HepG2 (cell line): Measurements from ENCODE around the gene ATE1. TPM values are rescaled to one million over a fixed set of nuclear protein-coding genes. Genes with fewer than 3 reads are reported as not detected.

Experiments used
- CTCF ChIP-seq: sonication (generic); formaldehyde crosslinking; IDR thresholded peaks from 2 replicates; pipeline ENCODE4 v1.5.0; 2020; ENCODE audit warnings: mild to moderate bottlenecking, missing genetic modification reagents, moderate library complexity
- HDAC6 ChIP-seq: fragments of 200-600 bp; sonication (generic); IDR thresholded peaks from 2 replicates; pipeline ENCODE4 v1.7.0; 2017; ENCODE audit warnings: mild to moderate bottlenecking, antibody characterized with exemption, low read length, low read depth
- NCOA5 ChIP-seq: sonication (generic); formaldehyde crosslinking; IDR thresholded peaks from 2 replicates; pipeline ENCODE4 v1.4.0; 2020; ENCODE audit warnings: missing genetic modification reagents
- ZBTB44 ChIP-seq: sonication (generic); formaldehyde crosslinking; IDR thresholded peaks from 2 replicates; pipeline ENCODE4 v1.4.0; 2020; ENCODE audit warnings: missing genetic modification reagents
- ZBTB7A ChIP-seq: sonication (generic); formaldehyde crosslinking; IDR thresholded peaks from 2 replicates; pipeline ENCODE4 v1.8.0; 2022; ENCODE audit warnings: mild to moderate bottlenecking, missing genetic modification reagents
- ZKSCAN5 ChIP-seq: sonication (generic); formaldehyde crosslinking; IDR thresholded peaks from 2 replicates; pipeline ENCODE4 v1.5.1; 2020; ENCODE audit warnings: mild to moderate bottlenecking, missing genetic modification reagents
- ZNF367 ChIP-seq: sonication (generic); formaldehyde crosslinking; IDR thresholded peaks from 2 replicates; pipeline ENCODE4 v1.4.0; 2020; ENCODE audit warnings: missing genetic modification reagents, borderline replicate concordance
- polyA plus RNA-seq, 8 experiments: library from polyadenylated mRNA; depleted of rRNA in 3 of 8; stranded (reverse) in 7 of 8; unstranded in 1 of 8; fragments of >200 nt; fragmentation: Illumina TruSeq in 4 of 8; extraction: Trizol in 4 of 8; gene quantifications; 2 replicates each; pipeline versions ENCODE4 v1.2.1 to v1.2.3, GENCODE V29; 2011 to 2016; ENCODE audit warnings: low read depth in 4 of 8, missing spikeins in 1 of 8, mixed read lengths in 1 of 8; ENCODE audit not compliant: insufficient read depth in 1 of 8
- total RNA-seq, 5 experiments: library from RNA; depleted of rRNA; stranded (reverse); fragments of >200 nt; fragmentation: Illumina TruSeq; extraction: Trizol; gene quantifications; 2 replicates each; pipeline ENCODE4 v1.2.3, GENCODE V29; 2016; ENCODE audit warnings: low read depth in 1 of 5
- TF ChIP-seq, protein P1 (sequence below): IDR thresholded peaks from 2 replicates; pipeline ENCODE4 v1.4.0; 2020; ENCODE audit warnings: mild to moderate bottlenecking, missing genetic modification reagents

ATE1 gene
- total and polyA plus RNA-seq, 2 of the 13 experiments (the other 11 are each of a cell fraction or from before 2014, with no cell fraction given), result 17.5 to 42.2 TPM

GRCh38 chr10:121715076-121715475, 212.8 kb downstream of the ATE1 start (continued):
- no peak for TF ChIP-seq CTCF
- TF ChIP-seq ZKSCAN5 (CRISPR knock-in tag), result no peak
- TF ChIP-seq ZBTB44 (CRISPR knock-in tag), result no peak
- TF ChIP-seq ZBTB7A (CRISPR knock-in tag), result no peak
- TF ChIP-seq NCOA5, result no peak
- TF ChIP-seq HDAC6, result no peak
- no peak for TF ChIP-seq ZNF367 (CRISPR knock-in tag)
- TF ChIP-seq, protein P1, sequence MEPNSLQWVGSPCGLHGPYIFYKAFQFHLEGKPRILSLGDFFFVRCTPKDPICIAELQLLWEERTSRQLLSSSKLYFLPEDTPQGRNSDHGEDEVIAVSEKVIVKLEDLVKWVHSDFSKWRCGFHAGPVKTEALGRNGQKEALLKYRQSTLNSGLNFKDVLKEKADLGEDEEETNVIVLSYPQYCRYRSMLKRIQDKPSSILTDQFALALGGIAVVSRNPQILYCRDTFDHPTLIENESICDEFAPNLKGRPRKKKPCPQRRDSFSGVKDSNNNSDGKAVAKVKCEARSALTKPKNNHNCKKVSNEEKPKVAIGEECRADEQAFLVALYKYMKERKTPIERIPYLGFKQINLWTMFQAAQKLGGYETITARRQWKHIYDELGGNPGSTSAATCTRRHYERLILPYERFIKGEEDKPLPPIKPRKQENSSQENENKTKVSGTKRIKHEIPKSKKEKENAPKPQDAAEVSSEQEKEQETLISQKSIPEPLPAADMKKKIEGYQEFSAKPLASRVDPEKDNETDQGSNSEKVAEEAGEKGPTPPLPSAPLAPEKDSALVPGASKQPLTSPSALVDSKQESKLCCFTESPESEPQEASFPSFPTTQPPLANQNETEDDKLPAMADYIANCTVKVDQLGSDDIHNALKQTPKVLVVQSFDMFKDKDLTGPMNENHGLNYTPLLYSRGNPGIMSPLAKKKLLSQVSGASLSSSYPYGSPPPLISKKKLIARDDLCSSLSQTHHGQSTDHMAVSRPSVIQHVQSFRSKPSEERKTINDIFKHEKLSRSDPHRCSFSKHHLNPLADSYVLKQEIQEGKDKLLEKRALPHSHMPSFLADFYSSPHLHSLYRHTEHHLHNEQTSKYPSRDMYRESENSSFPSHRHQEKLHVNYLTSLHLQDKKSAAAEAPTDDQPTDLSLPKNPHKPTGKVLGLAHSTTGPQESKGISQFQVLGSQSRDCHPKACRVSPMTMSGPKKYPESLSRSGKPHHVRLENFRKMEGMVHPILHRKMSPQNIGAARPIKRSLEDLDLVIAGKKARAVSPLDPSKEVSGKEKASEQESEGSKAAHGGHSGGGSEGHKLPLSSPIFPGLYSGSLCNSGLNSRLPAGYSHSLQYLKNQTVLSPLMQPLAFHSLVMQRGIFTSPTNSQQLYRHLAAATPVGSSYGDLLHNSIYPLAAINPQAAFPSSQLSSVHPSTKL, result no peak
